G401 (cell line): ENCODE results near the gene HS3ST3B1. TPM values are rescaled to one million over a fixed set of nuclear protein-coding genes. Genes with fewer than 3 reads are reported as not detected.
A peak's percentile ranks its signal among the peaks of the same experiment; 100 is the strongest.

ENCODE experiments used
- DNase-seq: peaks from one replicate; pipeline ENCODE4 v3.0.0-alpha.2; 2015; ENCODE audit warnings: low spot score
- in situ Hi-C: cut with HindIII; loops from 2 replicates; pipeline ENCODE4 v1.10.0; 2016; ENCODE audit warnings: low sequenced_read_pairs, mixed read lengths
- total RNA-seq: library from RNA; depleted of rRNA; stranded (reverse); fragments of >200 nt; shearing (Covaris generic); gene quantifications from 2 replicates; pipeline ENCODE4 v1.2.3, GENCODE V29; 2014; rRNA removed

Gene HS3ST3B1
- 0.37 TPM in 2 replicates for total RNA-seq

- peak; percentile 95 for DNase-seq
- in situ Hi-C loops, result no loop called here
Measured at GRCh38 chr17:14300575-14301278, at the start of gene HS3ST3B1. Gene HS3ST3B1 (plus strand): TSS chr17:14301081. CDS start chr17:14301519, 438 bp downstream.

DNA sequence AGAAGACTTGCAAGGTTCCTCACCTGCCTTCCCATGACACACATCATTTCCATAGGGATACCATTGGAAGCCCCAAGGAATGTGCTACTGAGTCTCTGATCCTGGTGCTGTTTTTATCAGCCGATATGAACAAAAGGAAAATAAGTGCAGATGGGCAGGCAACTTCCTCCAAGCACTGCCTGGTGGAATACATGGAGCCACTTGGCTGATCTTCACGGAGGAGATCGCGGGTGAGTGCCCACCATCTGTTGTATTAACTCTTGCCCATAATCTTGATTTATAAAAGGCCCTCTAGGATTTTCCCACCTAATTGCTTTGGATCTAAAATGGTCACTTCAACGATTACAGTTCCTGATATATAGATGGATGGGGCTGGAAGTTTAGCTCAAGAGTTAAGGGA lies 39.5 kb upstream of the HS3ST3B1 start:
- peak; percentile 60 for DNase-seq
- in situ Hi-C loops, result no loop called here

- in situ Hi-C loops, result no loop called here
- DNase-seq, result no peak
Measured at GRCh38 chr17:14268264-14268663, 32.6 kb upstream of the HS3ST3B1 start.

- DNase-seq, result no peak
- in situ Hi-C loops, result no loop called here
Measured at GRCh38 chr17:14269473-14269872, 31.4 kb upstream of the HS3ST3B1 start.

- no peak for DNase-seq
- in situ Hi-C loops, result no loop called here
Measured at GRCh38 chr17:14270508-14270907, 30.4 kb upstream of the HS3ST3B1 start.

DNA sequence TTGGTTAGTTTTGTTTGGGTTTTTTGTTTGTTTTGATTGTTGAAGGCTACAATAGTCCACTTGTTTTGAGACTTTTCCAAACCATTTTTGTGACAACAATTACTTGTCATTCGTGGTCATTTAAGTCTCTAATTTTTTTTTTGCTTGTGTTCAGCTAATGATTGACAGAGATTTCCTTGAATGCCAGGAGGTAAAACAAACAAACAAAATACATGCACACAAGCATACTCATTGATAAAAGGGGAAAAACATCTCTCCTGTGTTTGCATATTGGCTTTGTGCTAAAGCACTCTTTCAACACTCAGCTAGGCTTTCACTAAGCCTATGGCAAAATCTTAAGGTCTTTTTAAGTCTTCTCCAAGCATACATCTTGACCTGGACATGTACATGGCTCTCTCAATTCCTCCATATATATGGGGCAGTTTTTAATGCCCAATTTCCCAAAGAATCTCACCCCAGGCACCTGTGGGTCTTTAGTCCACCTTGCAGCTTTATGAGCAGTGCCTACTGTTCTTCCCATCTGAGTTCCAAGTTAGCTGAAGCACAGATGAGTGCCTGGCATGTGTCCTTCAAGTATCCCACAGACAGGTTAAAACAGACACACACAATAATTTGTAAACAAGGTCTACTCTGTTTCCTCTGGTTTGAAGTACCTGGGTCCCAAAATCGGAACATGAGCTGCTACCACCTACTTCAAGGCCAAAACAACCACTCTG lies 24.2 kb upstream of the HS3ST3B1 start:
- no peak for DNase-seq
- in situ Hi-C loops, result no loop called here

DNA sequence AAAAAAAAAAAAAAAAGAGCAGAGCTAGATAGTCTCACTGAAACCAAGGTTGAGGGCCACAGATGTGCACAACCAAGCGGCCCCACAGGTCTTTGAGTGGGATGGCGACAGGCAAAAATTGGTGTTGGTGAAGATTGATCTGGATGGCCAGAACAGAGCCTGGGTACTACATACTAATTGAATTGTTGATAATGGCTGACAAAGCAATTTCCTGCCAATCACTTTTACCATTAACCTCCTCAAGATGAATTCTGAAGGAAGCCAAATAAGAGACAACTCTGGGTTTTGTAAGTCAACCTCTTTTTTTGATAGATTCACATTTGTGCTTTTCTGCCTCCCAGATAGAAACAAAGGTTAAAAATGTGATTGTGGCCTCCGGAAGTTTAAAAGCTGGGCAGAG lies 19.4 kb upstream of the HS3ST3B1 start:
- DNase-seq, result no peak
- in situ Hi-C loops, result no loop called here

DNA sequence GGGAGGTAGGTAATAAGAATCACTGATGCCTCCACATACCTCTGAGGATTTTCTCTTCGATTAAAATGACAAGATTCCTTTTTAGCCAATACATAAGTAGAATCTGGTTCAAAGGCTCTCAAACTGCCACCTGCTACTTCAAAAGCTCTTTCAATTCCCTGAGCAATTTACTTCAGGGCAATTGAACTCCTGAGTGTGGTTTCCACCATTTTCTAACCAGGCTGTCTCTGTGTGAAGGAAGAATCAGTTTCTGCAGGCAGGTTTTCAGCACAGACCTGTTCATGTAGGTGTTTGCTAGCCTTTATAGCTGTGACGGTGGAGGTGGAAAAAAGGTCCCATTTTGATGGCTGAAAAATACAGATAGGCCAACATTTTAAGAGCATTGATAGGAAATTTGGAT lies 18.2 kb upstream of the HS3ST3B1 start:
- in situ Hi-C loops, result no loop called here
- no peak for DNase-seq

DNA sequence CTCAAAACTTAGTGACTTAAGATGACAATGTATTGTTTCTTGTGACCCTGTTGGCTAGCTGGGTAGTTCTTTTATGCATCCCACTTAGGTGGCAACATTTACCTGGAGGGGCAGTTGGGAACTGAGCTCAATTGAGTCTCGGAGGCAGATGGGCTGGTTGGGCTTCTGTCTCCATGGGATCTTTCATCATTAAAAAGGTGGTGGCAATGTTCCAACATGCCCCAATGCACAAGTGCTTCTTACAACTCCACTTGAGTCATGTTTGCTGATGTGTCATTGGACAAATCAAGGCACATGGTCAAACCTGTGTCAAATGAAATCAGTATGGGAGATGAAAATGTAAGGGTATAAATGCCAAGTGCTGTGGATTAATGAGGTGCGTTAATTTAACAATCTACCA lies 11.7 kb upstream of the HS3ST3B1 start:
- in situ Hi-C loops, result no loop called here
- no peak for DNase-seq

- DNase-seq, result no peak
Measured at GRCh38 chr17:14294876-14295275, 6.0 kb upstream of the HS3ST3B1 start.

GRCh38 chr17:14295676-14296075 lies 5.2 kb upstream of the HS3ST3B1 start:
- no peak for DNase-seq
- in situ Hi-C loops, result no loop called here

More at GRCh38 chr17:14294876-14295275, 6.0 kb upstream of the HS3ST3B1 start:
- in situ Hi-C loops, result no loop called here

- in situ Hi-C loops, result no loop called here
- no peak for DNase-seq
Measured at GRCh38 chr17:14296166-14296910, 4.5 kb upstream of the HS3ST3B1 start.

DNA sequence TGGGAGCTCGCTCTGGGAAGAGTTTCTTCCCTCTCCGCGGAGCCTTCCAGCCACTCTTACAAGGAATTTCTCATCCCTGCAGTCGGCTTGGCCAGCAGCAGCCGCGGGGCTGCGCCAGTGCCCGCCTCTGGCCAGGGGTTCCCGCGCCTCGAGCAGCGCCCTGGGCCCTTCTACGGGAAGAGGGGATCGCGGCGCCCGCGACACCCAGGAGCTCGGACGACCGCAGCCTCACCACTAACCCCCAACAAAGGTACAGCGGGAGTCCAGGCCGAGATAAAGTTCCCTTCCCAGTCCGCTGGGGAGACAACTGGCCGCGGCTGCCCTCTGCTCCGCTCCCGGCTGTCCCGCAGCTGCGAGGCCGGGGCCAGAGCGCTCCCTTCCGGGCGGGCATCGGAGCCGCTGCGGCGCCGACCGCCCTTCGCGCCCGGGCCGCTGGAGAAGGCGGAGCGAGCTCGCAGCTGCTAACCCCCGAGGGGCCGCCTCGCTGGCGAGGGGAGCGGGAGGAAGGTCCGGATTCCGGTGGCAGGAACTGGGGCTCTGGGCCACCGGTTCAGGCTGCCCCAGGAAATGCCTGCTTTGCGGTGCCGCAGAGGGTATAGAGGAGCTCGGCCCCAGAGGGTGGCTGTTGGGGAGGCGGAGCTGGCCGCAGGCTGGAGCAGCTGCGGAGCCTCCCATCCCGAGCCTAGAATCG lies 3.6 kb upstream of the HS3ST3B1 start:
- no peak for DNase-seq
- in situ Hi-C loops, result no loop called here

GRCh38 chr17:14298221-14298946 lies 2.5 kb upstream of the HS3ST3B1 start:
- in situ Hi-C loops, result no loop called here
- DNase-seq, result no peak

DNA sequence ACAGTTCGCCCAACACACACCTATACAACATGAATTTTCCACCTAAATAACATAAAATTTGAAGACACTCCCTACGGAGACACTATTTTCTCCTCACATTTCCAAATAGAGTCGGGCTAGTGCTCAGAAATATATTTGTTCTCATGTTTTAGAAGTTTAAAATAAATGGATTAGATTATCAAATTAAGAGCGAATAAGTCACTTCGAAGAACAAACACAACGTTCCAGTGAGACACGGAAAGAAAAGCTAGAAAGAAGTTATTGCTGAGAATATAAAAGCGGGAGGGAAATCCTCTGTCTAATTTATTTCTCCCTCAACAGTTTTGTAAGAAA lies 2.0 kb upstream of the HS3ST3B1 start:
- DNase-seq, result no peak
- in situ Hi-C loops, result no loop called here

DNA sequence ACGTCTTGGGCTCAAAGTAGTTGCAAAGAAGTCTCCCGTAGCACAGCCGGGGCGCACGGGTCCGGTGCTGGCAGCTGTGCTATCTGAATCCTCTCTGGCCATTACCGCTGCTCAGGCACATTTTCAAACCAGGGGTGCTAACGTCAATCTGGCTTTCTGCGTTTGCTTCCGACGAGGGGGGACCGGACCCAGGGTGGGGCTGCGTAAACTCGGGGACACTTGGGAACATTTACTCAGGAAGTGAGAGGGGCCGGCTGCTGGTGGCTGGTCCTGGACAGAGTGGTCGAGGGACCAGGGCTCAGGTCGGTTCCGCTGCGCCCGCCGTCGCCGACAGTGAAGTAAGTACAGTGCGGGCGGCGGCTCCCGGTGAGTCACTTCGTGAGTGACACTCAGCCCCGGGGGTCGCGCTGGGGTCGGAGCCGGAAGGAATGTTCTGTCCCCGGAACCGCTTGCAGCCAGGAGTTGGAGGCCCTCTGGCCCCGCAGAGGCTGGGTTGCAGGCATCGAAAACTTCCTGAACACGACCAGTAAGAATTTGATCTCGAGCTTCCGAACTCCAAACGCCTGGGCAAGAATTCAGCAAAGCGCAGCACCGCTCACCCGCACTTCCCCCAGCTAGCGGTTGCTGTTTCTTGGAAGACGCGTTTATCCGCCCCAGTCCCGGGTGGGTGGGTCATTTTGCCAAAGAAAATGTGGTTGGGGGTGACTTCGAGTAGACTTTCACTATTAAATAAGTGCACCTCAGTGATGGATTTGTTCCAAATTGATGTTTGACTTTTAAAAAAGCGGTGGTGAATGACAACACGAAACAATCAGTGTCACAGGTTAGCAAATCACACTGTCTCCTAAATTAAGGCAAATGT lies 1.4 kb upstream of the HS3ST3B1 start:
- in situ Hi-C loops, result no loop called here
- DNase-seq, result no peak

DNA sequence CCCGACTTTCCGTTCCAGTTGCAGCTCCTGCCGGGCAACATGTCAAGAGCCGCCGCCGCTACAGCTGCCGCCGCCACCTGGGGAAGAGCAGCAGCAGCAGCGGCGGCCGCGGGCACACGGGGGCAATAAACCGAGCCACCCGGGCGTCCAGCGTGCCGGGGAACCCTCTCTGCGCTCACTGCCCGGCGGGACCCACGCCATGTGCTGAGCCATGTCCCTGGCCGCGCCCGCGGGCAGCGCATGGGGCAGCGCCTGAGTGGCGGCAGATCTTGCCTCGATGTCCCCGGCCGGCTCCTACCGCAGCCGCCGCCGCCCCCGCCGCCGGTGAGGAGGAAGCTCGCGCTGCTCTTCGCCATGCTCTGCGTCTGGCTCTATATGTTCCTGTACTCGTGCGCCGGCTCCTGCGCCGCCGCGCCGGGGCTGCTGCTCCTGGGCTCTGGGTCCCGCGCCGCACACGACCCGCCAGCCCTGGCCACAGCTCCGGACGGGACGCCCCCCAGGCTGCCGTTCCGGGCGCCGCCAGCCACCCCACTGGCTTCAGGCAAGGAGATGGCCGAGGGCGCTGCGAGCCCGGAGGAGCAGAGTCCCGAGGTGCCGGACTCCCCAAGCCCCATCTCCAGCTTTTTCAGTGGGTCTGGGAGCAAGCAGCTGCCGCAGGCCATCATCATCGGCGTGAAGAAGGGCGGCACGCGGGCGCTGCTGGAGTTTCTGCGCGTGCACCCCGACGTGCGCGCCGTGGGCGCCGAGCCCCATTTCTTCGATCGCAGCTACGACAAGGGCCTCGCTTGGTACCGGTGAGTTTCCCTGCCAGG lies 604 bp downstream of the HS3ST3B1 start:
- DNase-seq, result no peak
- in situ Hi-C loops, result no loop called here

GRCh38 chr17:14302091-14302430 lies 1.2 kb downstream of the HS3ST3B1 start:
- in situ Hi-C loops, result no loop called here
- peak; percentile 10 for DNase-seq
